ENCODE measurements around the gene TRAF6. TPM values are rescaled to one million over a fixed set of nuclear protein-coding genes. Genes with fewer than 3 reads are reported as not detected.
"Not testable (repeated sequence)": the region's sequence is repeated elsewhere in the genome, so short reads cannot be mapped to it uniquely, and the experiment has no call there.

TRAF6 gene
- total RNA-seq, 1 donor from 2014 or later, result 9.0 TPM

GRCh38 chr11:36511062-36511461 is 990 bp upstream of the TRAF6 start:
- Mint-ChIP-seq H3K4me3 (ENCODE audit: low read depth) (peak overlapping the region; percentile 97), H3K4me1 (ENCODE audit: low read depth) (peaks cover 16% of the 10 kb centered on the region)
- intact Hi-C loops (cut with micrococcal nuclease), result loop anchor here (5.0 kb wide), 1 partner anchor 46 kb away; no protein-coding TSS in a partner anchor
- not testable (repeated sequence) for DNase-seq (ENCODE audit: low spot score); H3K27me3 Mint-ChIP-seq (ENCODE audit: low read depth); H3K9me3 Mint-ChIP-seq; H3K27ac Mint-ChIP-seq; H3K36me3 Mint-ChIP-seq (ENCODE audit: low read depth)

- Mint-ChIP-seq H3K9me3 (no peaks in the 10 kb centered on the region), H3K27ac (no peak overlapping the region), H3K4me1 (ENCODE audit: low read depth) (peaks cover 21% of the 10 kb centered on the region), H3K4me3 (ENCODE audit: low read depth) (peak overlapping the region; percentile 97), H3K36me3 (ENCODE audit: low read depth) (peaks cover 4% of the 10 kb centered on the region), H3K27me3 (ENCODE audit: low read depth) (peaks cover 6% of the 10 kb centered on the region)
- intact Hi-C loops (cut with micrococcal nuclease), result loop anchor here (1.0 to 5.0 kb wide), 2 partner anchors 47 to 221 kb away; partner anchors contain the start of gene COMMD9
- no peak for DNase-seq (ENCODE audit: low spot score)
Measured at GRCh38 chr11:36510594-36510942, 496 bp upstream of the TRAF6 start.

GRCh38 chr11:36509201-36509639 is 852 bp downstream of the TRAF6 start:
- peaks cover 6% of the 10 kb centered on the region for H3K27me3 Mint-ChIP-seq (ENCODE audit: low read depth)
- peak overlapping the region; percentile 97 for H3K4me3 Mint-ChIP-seq (ENCODE audit: low read depth)
- H3K27ac Mint-ChIP-seq, result peak overlapping the region; percentile 92
- H3K36me3 Mint-ChIP-seq (ENCODE audit: low read depth), result peaks cover 11% of the 10 kb centered on the region
- peaks cover 29% of the 10 kb centered on the region for H3K4me1 Mint-ChIP-seq (ENCODE audit: low read depth)
- no peak for DNase-seq (ENCODE audit: low spot score)
- intact Hi-C loops (cut with micrococcal nuclease), result no loop called here
- no peaks in the 10 kb centered on the region for H3K9me3 Mint-ChIP-seq

- Mint-ChIP-seq H3K27me3 (ENCODE audit: low read depth) (peaks cover 4% of the 10 kb centered on the region), H3K27ac (peak overlapping the region; percentile 92), H3K9me3 (no peaks in the 10 kb centered on the region), H3K4me1 (ENCODE audit: low read depth) (peaks cover 29% of the 10 kb centered on the region), H3K36me3 (ENCODE audit: low read depth) (peaks cover 13% of the 10 kb centered on the region), H3K4me3 (ENCODE audit: low read depth) (peak overlapping the region; percentile 97)
- intact Hi-C loops (cut with micrococcal nuclease), result no loop called here
- no peak for DNase-seq (ENCODE audit: low spot score)
Measured at GRCh38 chr11:36508743-36509142, 1.3 kb downstream of the TRAF6 start.

- intact Hi-C loops (cut with micrococcal nuclease), result no loop called here
- H3K4me1 Mint-ChIP-seq (ENCODE audit: low read depth), result peaks cover 29% of the 10 kb centered on the region
- H3K4me3 Mint-ChIP-seq (ENCODE audit: low read depth), result peak overlapping the region; percentile 97
- H3K9me3 Mint-ChIP-seq, result no peaks in the 10 kb centered on the region
- H3K36me3 Mint-ChIP-seq (ENCODE audit: low read depth), result peaks cover 13% of the 10 kb centered on the region
- DNase-seq (ENCODE audit: low spot score), result no peak
- H3K27me3 Mint-ChIP-seq (ENCODE audit: low read depth), result peaks cover 4% of the 10 kb centered on the region
- H3K27ac Mint-ChIP-seq, result peak overlapping the region; percentile 2
Measured at GRCh38 chr11:36507824-36508489, 2.1 kb downstream of the TRAF6 start.

- H3K9me3 Mint-ChIP-seq, result no peaks in the 10 kb centered on the region
- H3K4me1 Mint-ChIP-seq (ENCODE audit: low read depth), result peaks cover 22% of the 10 kb centered on the region
- no peak for DNase-seq (ENCODE audit: low spot score)
- H3K27ac Mint-ChIP-seq, result no peak overlapping the region
- H3K4me3 Mint-ChIP-seq (ENCODE audit: low read depth), result no peak overlapping the region
- peaks cover 48% of the 10 kb centered on the region for H3K36me3 Mint-ChIP-seq (ENCODE audit: low read depth)
- H3K27me3 Mint-ChIP-seq (ENCODE audit: low read depth), result no peaks in the 10 kb centered on the region
- intact Hi-C loops (cut with micrococcal nuclease), result no loop called here
Measured at GRCh38 chr11:36501236-36501635, 8.8 kb downstream of the TRAF6 start.

- H3K36me3 Mint-ChIP-seq (ENCODE audit: low read depth), result peaks cover 42% of the 10 kb centered on the region
- DNase-seq (ENCODE audit: low spot score), result no peak
- H3K9me3 Mint-ChIP-seq, result no peaks in the 10 kb centered on the region
- no peak overlapping the region for H3K27ac Mint-ChIP-seq
- intact Hi-C loops (cut with micrococcal nuclease), result no loop called here
- H3K4me1 Mint-ChIP-seq (ENCODE audit: low read depth), result peaks cover 14% of the 10 kb centered on the region
- H3K4me3 Mint-ChIP-seq (ENCODE audit: low read depth), result no peak overlapping the region
- no peaks in the 10 kb centered on the region for H3K27me3 Mint-ChIP-seq (ENCODE audit: low read depth)
Measured at GRCh38 chr11:36500315-36500721, 9.8 kb downstream of the TRAF6 start.

GRCh38 chr11:36499315-36499714 is 10.8 kb downstream of the TRAF6 start:
- DNase-seq (ENCODE audit: low spot score), result no peak
- peaks cover 38% of the 10 kb centered on the region for H3K36me3 Mint-ChIP-seq (ENCODE audit: low read depth)
- intact Hi-C loops (cut with micrococcal nuclease), result no loop called here
- H3K27me3 Mint-ChIP-seq (ENCODE audit: low read depth), result no peaks in the 10 kb centered on the region
- H3K4me3 Mint-ChIP-seq (ENCODE audit: low read depth), result no peak overlapping the region
- no peak overlapping the region for H3K27ac Mint-ChIP-seq
- no peaks in the 10 kb centered on the region for H3K9me3 Mint-ChIP-seq
- H3K4me1 Mint-ChIP-seq (ENCODE audit: low read depth), result peaks cover 9% of the 10 kb centered on the region

- Mint-ChIP-seq H3K36me3 (ENCODE audit: low read depth) (peaks cover 35% of the 10 kb centered on the region), H3K27me3 (ENCODE audit: low read depth) (no peaks in the 10 kb centered on the region), H3K9me3 (no peaks in the 10 kb centered on the region), H3K27ac (no peak overlapping the region), H3K4me1 (ENCODE audit: low read depth) (peaks cover 9% of the 10 kb centered on the region), H3K4me3 (ENCODE audit: low read depth) (no peak overlapping the region)
- no peak for DNase-seq (ENCODE audit: low spot score)
- intact Hi-C loops (cut with micrococcal nuclease), result no loop called here
Measured at GRCh38 chr11:36498721-36499120, 11.4 kb downstream of the TRAF6 start.

GRCh38 chr11:36493332-36493731 is 16.7 kb downstream of the TRAF6 start:
- intact Hi-C loops (cut with micrococcal nuclease), result no loop called here
- Mint-ChIP-seq H3K36me3 (ENCODE audit: low read depth) (peaks cover 52% of the 10 kb centered on the region), H3K27ac (no peak overlapping the region), H3K4me1 (ENCODE audit: low read depth) (peaks cover 12% of the 10 kb centered on the region), H3K27me3 (ENCODE audit: low read depth) (no peaks in the 10 kb centered on the region), H3K9me3 (no peaks in the 10 kb centered on the region), H3K4me3 (ENCODE audit: low read depth) (no peak overlapping the region)
- DNase-seq (ENCODE audit: low spot score), result no peak

GRCh38 chr11:36492724-36493304 is 17.3 kb downstream of the TRAF6 start:
- Mint-ChIP-seq H3K9me3 (no peaks in the 10 kb centered on the region), H3K4me1 (ENCODE audit: low read depth) (peaks cover 16% of the 10 kb centered on the region), H3K27me3 (ENCODE audit: low read depth) (no peaks in the 10 kb centered on the region), H3K27ac (no peak overlapping the region), H3K4me3 (ENCODE audit: low read depth) (no peak overlapping the region), H3K36me3 (ENCODE audit: low read depth) (peaks cover 55% of the 10 kb centered on the region)
- intact Hi-C loops (cut with micrococcal nuclease), result loop anchor here (1.0 kb wide), 3 partner anchors 139 to 201 kb away; no protein-coding TSS in a partner anchor
- DNase-seq (ENCODE audit: low spot score), result no peak

- intact Hi-C loops (cut with micrococcal nuclease), result no loop called here
- no peak overlapping the region for H3K27ac Mint-ChIP-seq
Measured at GRCh38 chr11:36490026-36490806, 19.9 kb downstream of the TRAF6 start.

GRCh38 chr11:36488096-36488495 is 22.0 kb downstream of the TRAF6 start:
- H3K27ac Mint-ChIP-seq, result no peak overlapping the region
- no peak overlapping the region for H3K4me3 Mint-ChIP-seq (ENCODE audit: low read depth)
- peaks cover 74% of the 10 kb centered on the region for H3K36me3 Mint-ChIP-seq (ENCODE audit: low read depth)
- H3K9me3 Mint-ChIP-seq, result no peaks in the 10 kb centered on the region
- peaks cover 19% of the 10 kb centered on the region for H3K4me1 Mint-ChIP-seq (ENCODE audit: low read depth)
- H3K27me3 Mint-ChIP-seq (ENCODE audit: low read depth), result no peaks in the 10 kb centered on the region
- no peak for DNase-seq (ENCODE audit: low spot score)
- intact Hi-C loops (cut with micrococcal nuclease), result no loop called here

More at GRCh38 chr11:36490026-36490806, 19.9 kb downstream of the TRAF6 start:
- peaks cover 65% of the 10 kb centered on the region for H3K36me3 Mint-ChIP-seq (ENCODE audit: low read depth)
- H3K4me3 Mint-ChIP-seq (ENCODE audit: low read depth), result no peak overlapping the region
- no peaks in the 10 kb centered on the region for H3K9me3 Mint-ChIP-seq
- DNase-seq (ENCODE audit: low spot score), result no peak
- H3K4me1 Mint-ChIP-seq (ENCODE audit: low read depth), result peaks cover 17% of the 10 kb centered on the region
- H3K27me3 Mint-ChIP-seq (ENCODE audit: low read depth), result no peaks in the 10 kb centered on the region

Data from activated T-helper 2 cell treated with anti-CD3 and anti-CD28 coated beads, Interferon-gamma antibody, Interleukin-2, Interleukin-4, amounts not matched to agents 10 μg/mL and 5 μg/mL and 100 μg/mL, durations not matched to agents 14 hours and 24 hours and 36 hours (primary cell).